ENCODE data around the gene FZD7. TPM values are rescaled to one million over a fixed set of nuclear protein-coding genes. Genes with fewer than 3 reads are reported as not detected.
A peak's percentile ranks its signal among the peaks of the same experiment; 100 is the strongest.

Gene FZD7
- total and polyA plus RNA-seq, 9 of the 15 experiments (the other 6 are each of a cell fraction or from before 2014, with no cell fraction given) = 0.11 to 2.4 (median 0.69) TPM

DNA sequence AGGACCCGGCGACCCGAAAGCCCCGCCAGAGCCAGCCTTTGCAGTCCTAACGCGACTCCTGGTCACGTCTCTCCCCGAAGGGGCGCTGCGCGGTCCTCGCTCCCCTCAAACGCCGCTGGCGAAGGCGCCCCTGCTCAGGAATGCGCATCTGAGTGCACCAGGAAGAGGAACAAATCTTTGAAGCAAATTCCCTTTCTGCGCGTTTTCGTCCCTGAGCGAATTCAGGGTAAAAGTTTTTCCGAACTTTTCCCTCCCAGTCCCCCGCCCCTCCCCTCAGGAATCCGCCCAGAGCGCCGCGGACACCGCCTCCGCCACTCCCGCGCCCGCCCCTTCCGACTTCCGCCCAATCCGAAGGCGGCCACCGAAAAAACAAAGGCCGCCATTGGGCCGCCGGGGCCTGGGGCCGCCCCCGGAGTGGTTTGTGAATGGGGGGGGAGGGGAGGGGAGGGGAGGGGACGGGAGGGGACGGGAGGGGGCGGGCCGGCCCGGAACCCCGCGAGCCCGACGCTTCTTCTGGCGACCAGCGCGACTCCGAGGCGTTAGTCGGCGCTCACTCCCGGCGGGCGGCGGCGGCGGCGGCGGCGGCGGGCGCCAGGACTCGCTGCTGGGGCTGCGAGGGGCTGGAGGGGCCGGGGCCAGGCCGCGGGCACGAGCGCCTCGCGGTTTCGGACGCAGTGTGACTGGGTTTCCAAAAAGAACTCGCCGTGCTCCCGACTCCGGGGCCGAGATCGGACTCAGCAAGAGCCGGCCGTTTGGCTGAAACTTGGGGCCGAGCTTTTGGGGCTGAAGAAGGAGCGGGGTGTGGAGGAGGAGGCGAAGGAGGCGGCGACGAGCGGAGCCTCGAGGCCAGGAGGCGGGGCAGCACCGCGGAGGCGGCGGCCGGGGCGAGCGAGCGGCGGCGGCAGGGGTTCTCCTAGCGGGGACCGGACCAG, at the start of gene FZD7 (continued):
- TF ChIP-seq, protein P1, sequence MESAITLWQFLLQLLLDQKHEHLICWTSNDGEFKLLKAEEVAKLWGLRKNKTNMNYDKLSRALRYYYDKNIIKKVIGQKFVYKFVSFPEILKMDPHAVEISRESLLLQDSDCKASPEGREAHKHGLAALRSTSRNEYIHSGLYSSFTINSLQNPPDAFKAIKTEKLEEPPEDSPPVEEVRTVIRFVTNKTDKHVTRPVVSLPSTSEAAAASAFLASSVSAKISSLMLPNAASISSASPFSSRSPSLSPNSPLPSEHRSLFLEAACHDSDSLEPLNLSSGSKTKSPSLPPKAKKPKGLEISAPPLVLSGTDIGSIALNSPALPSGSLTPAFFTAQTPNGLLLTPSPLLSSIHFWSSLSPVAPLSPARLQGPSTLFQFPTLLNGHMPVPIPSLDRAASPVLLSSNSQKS (CRISPR knock-in tag; IDR thresholded peaks at IDR 0.05) = no peak
- TF ChIP-seq ADNP (tag; IDR thresholded peaks at IDR 0.05) = no peak
- TF ChIP-seq, protein P2, sequence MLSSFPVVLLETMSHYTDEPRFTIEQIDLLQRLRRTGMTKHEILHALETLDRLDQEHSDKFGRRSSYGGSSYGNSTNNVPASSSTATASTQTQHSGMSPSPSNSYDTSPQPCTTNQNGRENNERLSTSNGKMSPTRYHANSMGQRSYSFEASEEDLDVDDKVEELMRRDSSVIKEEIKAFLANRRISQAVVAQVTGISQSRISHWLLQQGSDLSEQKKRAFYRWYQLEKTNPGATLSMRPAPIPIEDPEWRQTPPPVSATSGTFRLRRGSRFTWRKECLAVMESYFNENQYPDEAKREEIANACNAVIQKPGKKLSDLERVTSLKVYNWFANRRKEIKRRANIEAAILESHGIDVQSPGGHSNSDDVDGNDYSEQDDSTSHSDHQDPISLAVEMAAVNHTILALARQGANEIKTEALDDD (IDR thresholded peaks at IDR 0.05) = no peak
- no peak for TF ChIP-seq ETV5 (CRISPR knock-in tag; IDR thresholded peaks at IDR 0.05; ENCODE audit: low read depth)
- TF ChIP-seq FIP1L1 (IDR thresholded peaks at IDR 0.05; ENCODE audit: low read depth, low read length, poor library complexity, severe bottlenecking) = peak; percentile 51
- TF ChIP-seq, protein P3, sequence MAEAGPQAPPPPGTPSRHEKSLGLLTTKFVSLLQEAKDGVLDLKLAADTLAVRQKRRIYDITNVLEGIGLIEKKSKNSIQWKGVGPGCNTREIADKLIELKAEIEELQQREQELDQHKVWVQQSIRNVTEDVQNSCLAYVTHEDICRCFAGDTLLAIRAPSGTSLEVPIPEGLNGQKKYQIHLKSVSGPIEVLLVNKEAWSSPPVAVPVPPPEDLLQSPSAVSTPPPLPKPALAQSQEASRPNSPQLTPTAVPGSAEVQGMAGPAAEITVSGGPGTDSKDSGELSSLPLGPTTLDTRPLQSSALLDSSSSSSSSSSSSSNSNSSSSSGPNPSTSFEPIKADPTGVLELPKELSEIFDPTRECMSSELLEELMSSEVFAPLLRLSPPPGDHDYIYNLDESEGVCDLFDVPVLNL (CRISPR knock-in tag; IDR thresholded peaks at IDR 0.05; ENCODE audit: low read depth) = no peak
- TF ChIP-seq NFXL1 (CRISPR knock-in tag; IDR thresholded peaks at IDR 0.05) = no peak
- TF ChIP-seq RBFOX2 (IDR thresholded peaks at IDR 0.05; ENCODE audit: low read depth, low read length) = peak; percentile 75
- no peak for TF ChIP-seq ZNF197 (CRISPR knock-in tag; IDR thresholded peaks at IDR 0.05; ENCODE audit: low read depth)
- no peak for TF ChIP-seq ZNF589 (CRISPR knock-in tag; IDR thresholded peaks at IDR 0.05; ENCODE audit: low read depth)
- TF ChIP-seq SMAD2 (IDR thresholded peaks at IDR 0.05; ENCODE audit: low read depth, low read length) = no peak
- TF ChIP-seq HEY1 (CRISPR knock-in tag; IDR thresholded peaks at IDR 0.05; ENCODE audit: borderline replicate concordance) = no peak
- no peak for TF ChIP-seq ZNF583 (CRISPR knock-in tag; IDR thresholded peaks at IDR 0.05)
- TF ChIP-seq, protein P4, sequence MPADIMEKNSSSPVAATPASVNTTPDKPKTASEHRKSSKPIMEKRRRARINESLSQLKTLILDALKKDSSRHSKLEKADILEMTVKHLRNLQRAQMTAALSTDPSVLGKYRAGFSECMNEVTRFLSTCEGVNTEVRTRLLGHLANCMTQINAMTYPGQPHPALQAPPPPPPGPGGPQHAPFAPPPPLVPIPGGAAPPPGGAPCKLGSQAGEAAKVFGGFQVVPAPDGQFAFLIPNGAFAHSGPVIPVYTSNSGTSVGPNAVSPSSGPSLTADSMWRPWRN (IDR thresholded peaks at IDR 0.05; ENCODE audit: low read depth) = no peak
- TF ChIP-seq JUND (IDR thresholded peaks at IDR 0.05; ENCODE audit: borderline replicate concordance, low read depth, low read length) = no peak
- TF ChIP-seq JUND (tag; IDR thresholded peaks at IDR 0.05; ENCODE audit: borderline replicate concordance, low read depth, low read length) = no peak
- no peak for TF ChIP-seq PCBP1 (IDR thresholded peaks at IDR 0.05; ENCODE audit: low read depth, low read length, poor library complexity, severe bottlenecking)
- 0 out of 2 replicates have a peak, but pooled peaks have one; percentile 30 for TF ChIP-seq SUPT5H (IDR thresholded peaks at IDR 0.05)
- TF ChIP-seq BCOR (IDR thresholded peaks at IDR 0.05) = no peak
- no peak for TF ChIP-seq SLC30A9 (CRISPR knock-in tag; IDR thresholded peaks at IDR 0.05)
- TF ChIP-seq WHSC1 (IDR thresholded peaks at IDR 0.05; ENCODE audit: low read length) = no peak
- TF ChIP-seq PHF8 (IDR thresholded peaks at IDR 0.05; ENCODE audit: borderline replicate concordance, low read length) = peak; percentile 71; the same call in 1 of the 2 replicates
- peak; percentile 34; the same call in 1 of the 2 replicates for TF ChIP-seq POLR2H (tag; IDR thresholded peaks at IDR 0.05; ENCODE audit: low read depth)
- no peak for TF ChIP-seq BMI1 (IDR thresholded peaks at IDR 0.05; ENCODE audit: low read length)
- no peak for TF ChIP-seq BHLHE40 (IDR thresholded peaks at IDR 0.05; ENCODE audit: low read length)
- TF ChIP-seq SP2 (IDR thresholded peaks at IDR 0.05; ENCODE audit: extremely low read depth, low read depth, low read length, poor library complexity, severe bottlenecking) = peak; percentile 55

Data from K562 (cell line).